GM20431 (cell line): ENCODE results near the gene OR4N2.
"Not testable (repeated sequence)": the region's sequence is repeated elsewhere in the genome, so short reads cannot be mapped to it uniquely, and the experiment has no call there.

Experiments
- in situ Hi-C: fragments of 300-500 bp; cut with MseI, MboI; formaldehyde crosslinking; loops from one replicate; pipeline ENCODE4 v1.15.0; 2020; ENCODE audit warnings: low sequenced_read_pairs; ENCODE audit not compliant: unreplicated experiment

OR4N2 gene, protein sequence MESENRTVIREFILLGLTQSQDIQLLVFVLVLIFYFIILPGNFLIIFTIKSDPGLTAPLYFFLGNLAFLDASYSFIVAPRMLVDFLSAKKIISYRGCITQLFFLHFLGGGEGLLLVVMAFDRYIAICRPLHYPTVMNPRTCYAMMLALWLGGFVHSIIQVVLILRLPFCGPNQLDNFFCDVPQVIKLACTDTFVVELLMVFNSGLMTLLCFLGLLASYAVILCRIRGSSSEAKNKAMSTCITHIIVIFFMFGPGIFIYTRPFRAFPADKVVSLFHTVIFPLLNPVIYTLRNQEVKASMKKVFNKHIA

DNA sequence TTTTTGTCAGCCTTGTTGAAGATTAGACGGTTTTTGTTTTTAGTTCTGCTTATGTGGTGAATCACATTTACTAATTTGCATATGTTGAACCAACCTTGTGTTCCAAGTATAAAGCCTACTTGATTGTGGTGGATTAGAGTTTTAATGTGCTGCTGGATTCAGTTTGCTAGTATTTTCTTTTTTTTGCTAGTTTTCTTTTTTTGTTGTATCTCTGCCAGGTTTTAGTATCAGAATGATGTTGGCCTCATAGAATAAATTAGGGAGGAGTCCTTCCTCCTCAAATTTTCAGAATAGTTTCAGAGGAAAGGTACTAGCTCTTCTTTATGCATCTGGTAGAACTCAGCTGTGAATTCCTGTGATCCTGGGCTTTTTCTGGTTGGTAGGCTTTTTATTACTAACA lies at the start of gene OR4N2:
OR4N2 (plus strand) TSS at position 301 of the 400 bp plus-strand sequence. CDS start 23,679 bp downstream, outside the sequence.
- in situ Hi-C loops, result not testable (repeated sequence)

DNA sequence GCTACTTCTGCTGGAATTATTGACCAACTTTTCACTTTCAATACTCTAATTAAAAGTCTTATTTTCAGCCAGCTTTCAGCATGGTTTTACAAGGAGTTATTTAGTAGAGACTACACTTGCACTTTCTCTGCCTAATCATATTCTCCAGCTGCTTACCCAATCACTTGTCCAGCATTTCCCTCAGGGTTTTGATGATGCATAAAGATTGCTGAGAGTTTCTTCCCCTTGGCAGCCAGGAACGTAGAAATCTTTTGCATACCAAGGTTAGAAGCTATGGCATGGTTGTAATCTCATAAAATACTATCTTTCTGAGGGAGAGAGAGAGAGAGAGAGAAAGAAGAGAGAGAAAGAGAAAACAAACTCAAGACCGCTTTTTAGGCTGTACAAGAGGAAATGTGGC lies 49.4 kb upstream of the OR4N2 start:
- in situ Hi-C loops, result no loop called here

DNA sequence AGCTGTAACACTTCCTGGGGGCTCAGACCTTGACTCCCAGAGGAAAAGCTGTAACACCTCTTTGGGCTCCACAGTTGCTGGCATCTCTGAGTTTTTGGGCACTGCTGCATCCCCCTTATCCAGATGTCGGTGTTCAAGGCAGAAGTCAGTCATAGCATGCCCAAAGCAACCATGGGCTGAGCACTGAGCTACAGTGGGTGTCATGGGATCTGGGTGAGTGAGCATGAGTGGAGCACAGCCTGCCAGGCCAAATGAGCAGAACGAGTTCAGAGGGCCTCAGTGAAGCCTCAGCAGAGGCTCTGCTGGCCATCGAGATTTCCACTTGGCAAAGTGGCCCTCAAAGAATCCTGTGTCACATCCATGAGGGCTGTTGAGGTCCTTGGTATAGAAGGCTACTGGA lies 32.1 kb upstream of the OR4N2 start:
- in situ Hi-C loops, result not testable (repeated sequence)

DNA sequence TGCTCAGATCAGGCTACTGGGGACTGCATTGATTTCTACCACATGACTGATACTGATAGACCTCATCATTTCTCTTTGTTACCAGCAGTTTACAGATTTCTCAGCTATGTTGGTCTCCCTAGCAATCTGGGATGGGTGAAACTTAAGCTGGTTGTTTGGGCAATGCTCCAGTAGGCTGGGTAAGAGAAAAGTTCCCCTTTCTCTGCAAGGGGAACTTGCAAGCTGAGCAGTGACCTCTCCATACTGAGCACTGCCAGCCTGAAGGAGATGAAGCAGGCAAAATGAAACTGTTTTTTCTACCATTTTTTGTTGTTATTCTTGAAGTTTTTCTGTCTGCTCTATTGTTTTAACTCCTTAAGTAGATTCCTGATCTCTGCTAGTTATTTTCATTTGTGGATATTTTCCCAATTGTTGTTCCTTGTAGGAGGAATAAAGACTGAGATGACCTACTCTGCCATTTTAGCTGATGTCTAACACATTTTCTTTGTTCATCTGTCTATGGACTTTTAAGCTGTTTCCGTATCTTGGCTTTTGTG lies 31.6 kb upstream of the OR4N2 start:
- in situ Hi-C loops, result no loop called here

DNA sequence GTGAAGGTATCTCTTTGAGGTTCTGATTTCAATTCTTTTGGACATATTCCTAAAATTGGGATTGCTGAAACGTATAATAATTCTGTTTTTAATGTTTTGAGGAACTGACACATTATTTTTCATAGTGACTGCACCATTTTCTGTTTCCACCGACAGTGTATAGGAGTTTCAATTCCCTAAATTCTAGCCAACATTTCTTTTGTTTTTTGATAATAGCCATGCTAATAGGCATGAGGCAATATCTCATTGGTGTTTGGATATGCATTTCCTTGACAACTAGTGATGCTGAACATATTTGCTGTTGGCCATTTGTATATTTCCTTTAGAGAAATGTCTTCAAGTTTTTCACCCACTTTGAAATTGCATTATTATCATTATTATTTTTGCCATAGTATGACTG lies 31.1 kb upstream of the OR4N2 start:
- in situ Hi-C loops, result not testable (repeated sequence)

DNA sequence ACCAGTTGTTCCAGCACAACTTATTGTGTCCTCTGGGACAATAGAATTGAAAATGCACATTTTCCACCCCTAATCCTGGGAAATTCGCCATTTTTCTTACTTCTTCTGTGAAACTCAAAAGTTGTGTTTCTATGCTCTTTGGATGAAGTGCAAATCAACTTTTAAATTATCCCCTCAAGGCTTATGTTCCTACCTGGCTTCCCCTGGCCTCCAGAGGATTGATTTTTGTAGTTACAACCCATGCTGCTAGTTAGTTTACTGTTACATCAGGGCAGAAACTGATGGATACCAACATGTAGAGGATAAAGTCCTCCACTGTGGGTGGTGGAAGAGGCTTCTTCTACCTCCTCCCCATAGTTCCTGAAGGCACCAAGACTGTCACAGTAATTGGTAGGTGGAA lies 30.4 kb upstream of the OR4N2 start, which contains the start of gene OR4M1:
OR4M1 (plus strand) TSS at position 301 of the 400 bp plus-strand sequence. CDS start 6,819 bp downstream, outside the sequence.
- in situ Hi-C loops, result not testable (repeated sequence)

DNA sequence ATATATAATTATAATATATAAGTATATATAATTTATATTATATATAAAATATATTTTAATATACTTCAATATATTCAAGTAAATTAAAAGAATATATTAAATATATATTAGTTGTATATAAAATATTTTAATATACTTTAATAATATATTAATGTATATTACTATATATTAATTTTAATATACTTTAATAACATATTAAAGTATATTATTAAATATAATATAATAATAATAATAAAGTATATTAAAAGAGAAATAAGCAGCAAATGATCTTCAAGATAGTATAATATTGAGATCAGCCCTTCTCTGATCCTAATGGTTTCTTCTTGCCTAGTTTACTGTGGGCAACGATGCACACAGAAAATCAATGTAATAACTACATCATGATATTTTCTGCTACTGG lies 28.0 kb upstream of the OR4N2 start:
- in situ Hi-C loops, result no loop called here

DNA sequence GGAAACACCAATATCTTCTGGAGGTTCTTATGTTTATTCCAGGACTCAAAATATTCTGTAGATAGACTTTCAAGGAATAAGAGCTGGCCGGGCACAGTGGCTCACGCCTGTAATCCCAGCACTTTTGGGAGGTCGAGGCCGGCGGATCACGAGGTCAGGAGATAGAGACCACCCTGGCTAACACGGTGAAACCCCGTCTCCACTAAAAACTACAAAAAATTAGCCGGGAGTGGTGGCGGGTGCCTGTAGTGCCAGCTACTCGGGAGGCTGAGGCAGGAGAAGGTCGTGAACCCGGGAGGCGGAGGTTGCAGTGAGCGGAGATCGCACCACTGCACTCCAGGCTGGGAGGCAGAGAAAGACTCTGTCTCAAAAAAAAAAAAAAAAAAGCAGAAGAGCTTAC lies 17.7 kb upstream of the OR4N2 start:
- in situ Hi-C loops, result not testable (repeated sequence)

DNA sequence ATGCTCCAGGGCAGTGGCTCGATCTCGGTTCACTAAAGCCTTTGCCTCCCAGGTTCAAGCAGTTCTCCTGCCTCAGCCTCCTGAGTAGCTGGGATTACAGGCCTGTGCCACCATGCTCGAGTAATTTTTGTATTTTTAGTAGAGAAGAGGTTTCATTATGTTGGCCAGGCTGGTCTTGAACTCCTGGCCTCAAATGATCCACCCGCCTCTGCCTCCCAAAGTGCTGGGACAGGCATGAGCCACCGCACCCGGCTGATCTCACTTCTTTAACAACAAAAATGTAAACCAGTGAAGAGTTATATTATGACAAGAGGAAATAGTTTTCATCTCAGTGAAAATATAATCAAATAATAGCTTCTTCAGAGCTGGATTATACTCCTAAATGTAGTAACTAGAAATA lies 16.3 kb upstream of the OR4N2 start:
- in situ Hi-C loops, result not testable (repeated sequence)

DNA sequence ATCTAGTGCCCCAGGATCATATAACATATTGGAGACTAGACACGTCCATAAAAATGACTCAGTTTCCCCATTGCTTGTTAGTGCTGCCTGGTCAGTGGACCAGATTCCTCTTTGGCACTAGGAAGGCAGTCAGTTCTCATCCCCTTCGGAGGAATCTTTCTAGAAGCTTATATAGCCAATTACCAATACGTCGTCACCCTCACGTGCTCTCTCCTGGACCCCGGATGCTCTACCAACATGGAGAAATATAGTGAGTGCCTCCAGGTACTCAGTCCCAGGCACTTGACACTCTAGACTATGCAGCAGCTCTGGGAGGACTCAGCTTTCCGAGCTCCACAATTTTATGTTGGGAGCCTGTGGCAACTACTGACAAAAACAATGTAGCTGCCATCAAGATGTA lies 15.4 kb upstream of the OR4N2 start:
- in situ Hi-C loops, result not testable (repeated sequence)

DNA sequence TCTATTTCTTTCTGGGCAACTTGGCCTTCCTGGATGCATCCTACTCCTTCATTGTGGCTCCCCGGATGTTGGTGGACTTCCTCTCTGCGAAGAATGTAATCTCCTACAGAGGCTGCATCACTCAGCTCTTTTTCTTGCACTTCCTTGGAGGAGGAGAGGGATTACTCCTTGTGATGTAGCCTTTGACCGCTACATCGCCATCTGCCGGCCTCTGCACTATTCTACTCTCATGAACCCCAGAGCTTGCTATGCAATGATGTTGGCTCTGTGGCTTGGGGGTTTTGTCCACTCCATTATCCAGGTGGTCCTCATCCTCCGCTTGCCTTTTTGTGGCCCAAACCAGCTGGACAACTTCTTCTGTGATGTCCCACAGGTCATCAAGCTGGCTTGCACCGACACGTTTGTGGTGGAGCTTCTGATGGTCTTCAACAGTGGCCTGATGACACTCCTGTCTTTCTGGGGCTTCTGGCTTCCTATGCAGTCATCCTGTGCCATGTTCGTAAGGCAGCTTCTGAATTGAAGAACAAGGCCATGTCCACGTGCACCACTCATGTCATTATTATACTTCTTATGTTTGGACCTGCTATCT lies 7.0 kb upstream of the OR4N2 start:
- in situ Hi-C loops, result not testable (repeated sequence)

DNA sequence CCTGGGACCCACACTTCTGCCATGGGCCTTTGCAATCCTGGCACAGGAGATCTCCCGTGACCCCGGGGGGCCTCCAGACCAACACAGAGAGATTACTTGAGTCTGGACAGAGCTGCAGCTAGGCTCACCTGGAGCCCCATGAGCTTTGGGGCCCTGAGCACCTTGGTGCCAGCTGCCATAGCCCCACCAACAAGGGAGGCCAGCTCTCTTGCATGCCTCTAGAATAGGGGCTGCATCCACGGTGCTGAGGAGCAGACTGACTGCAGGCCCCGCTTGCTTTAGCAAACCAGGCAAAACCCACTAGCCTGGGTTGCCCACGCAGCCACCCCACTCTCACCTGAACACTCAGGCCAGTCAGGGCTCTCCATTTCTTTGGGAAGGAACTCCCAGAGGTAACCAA lies 3.7 kb upstream of the OR4N2 start:
- in situ Hi-C loops, result no loop called here

DNA sequence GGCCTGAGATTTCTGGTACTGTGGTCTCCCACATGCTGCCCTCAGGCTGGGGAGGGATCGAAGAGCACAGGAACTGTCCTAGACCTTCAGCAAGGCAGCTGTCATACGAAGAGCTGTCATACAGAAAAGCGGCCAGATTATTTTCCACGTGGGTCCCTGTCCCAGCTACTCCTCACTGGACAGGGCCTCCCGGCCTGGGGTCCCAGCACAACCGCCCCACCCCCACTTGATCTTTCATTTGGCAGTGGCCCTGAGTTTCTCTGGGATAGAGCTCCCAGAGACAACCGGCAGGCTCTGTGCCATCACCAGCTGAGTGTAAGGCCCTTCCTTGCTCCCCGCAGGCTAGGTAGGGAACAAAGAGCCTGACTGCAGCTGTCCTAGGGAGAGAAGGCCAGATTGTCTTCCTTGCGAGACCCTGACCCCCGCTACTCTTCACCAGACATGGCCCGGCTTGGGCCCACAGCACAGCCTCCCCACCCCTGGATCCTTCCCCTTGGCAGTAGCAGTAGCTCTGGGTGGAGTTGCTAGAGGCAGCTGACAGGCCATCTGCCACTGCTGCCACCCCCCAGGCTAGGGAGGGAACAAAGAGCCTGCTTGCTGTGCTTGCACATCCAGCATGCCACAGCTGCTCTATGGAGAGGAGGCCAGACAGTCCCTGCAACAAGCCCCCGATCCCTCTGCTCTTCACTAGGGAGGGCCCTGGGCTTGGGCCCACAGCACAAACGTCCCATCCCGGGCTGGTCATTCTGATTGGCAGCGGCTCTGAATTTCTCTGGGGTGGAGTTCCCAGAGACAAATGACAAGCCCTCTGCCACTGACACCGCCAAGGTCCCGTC lies 3.1 kb upstream of the OR4N2 start:
- in situ Hi-C loops, result no loop called here

DNA sequence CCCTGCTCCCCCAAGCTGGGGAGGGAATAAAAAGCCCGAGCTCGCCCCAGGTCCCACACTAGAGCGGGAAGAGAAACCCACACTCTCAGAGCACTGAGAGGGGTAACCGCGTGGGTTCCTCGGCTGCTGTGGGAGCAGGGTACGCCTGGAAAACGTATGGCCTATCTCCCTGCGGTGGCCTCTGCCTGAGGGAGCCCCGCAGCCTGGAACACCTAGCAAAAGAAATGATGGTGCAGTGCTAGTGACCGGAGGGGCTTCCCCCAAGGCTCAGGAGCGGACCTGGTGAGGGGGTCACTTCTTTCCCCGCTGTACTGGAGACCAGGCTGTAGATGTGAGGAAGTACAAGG lies 2.5 kb upstream of the OR4N2 start:
- in situ Hi-C loops, result no loop called here

DNA sequence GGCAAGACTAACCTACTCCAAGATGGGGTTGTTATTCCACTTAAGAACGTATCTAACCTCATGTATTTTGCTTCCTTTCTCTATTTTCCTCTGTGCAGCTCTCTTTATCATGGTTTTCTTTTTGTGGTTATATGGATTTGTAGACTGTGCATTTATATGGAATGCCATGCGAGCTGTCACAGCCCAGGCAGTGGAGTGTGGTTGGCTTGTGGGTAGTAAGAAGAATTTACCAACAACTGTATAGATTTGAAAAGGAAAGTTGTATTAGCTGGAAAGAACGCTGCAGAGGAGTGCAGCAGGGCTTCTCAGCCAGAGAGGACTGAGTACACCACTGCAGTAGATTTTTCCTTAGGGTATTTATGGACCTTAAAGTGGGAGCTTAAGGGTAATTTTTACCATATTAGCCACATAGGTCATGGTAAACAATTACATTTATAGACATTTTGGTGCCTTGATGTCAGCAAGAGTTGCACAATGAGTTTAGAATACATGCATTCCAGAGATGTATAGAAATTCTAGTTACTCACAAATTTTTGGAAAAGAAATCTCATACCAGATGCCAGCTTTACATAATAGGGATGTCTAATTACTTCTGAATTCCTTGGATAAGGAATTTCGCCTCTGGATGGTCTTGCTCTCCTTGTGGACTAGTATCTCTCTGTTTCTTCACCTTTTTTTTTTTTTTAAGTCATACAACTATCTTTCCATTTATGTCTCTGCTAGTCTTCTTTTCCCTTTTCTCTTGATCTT lies 9.8 kb downstream of the OR4N2 start:
- in situ Hi-C loops, result not testable (repeated sequence)

DNA sequence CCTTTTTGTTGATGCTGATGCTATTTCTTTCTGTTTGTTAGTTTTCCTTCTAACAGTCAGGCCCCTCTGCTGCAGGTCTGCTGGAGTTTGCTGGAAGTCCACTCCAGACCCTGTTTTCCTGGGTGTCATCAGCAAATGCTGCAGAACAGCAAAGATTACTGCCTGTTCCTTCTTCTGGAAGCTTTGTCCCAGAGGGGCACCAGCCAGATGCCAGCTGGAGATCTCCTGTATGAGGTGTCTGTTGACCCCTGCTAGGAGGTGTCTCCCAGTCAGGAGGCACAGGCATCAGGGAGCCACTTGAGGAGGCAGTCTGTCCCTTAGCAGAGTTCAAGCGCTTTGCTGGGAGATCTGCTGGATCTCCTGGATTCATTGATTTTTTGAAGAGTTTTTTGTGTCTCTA lies 16.3 kb downstream of the OR4N2 start:
- in situ Hi-C loops, result not testable (repeated sequence)

DNA sequence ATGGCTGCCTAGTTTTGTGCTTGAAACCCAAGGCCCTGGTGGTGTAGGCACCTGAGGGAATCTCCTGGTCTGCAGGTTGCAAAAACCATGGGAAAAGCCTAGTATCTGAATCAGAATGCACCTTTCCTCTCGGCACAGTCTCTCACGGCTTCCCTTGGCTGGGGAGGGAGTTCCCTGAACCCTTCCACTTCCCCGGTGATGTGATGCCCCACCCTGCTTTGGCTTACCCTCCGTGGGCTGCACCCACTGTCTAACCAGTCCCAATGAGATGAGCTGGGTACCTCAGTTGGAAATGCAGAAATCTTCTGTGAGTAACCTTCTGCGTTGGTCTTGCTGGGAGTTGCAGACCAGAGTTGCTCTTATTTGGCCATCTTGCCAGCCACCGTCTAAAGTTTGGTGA lies 17.4 kb downstream of the OR4N2 start:
- in situ Hi-C loops, result not testable (repeated sequence)

DNA sequence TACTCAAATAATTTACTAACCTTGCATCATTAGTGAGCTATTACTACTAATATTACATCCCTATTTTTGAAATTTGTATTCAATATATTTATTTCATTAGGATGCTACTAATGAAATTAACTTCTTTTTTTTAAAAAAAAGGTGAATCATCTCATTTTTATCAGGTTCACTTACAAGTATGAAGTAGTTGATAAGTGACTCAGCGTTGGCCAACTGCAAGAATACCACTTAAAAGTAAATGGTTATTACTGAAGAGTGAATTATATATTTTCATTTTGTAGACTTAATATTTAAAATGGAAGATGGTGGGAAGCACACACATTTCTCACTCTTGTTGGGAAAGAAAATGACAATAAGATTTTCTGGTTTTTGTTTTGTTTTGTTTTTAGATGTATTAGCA lies 19.6 kb downstream of the OR4N2 start:
- in situ Hi-C loops, result no loop called here

DNA sequence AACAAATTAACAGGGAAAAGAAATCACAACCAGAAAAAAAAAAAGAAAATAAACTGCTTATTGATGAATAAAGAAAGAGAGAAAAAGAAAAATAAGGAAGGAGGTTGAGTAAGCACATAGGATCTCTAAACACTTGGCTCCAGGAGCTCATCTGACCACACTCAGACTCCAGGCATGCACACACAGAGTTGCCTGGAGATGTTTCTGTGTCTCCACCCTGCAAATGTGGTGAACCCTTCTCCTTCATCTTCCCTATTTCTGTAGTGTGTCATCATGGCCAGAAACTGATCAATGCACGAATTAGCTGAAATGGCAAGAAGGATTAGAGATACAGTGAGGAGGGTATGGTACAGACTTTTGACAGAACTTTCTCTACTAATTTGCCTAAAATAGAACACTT lies 20.2 kb downstream of the OR4N2 start:
- in situ Hi-C loops, result no loop called here

DNA sequence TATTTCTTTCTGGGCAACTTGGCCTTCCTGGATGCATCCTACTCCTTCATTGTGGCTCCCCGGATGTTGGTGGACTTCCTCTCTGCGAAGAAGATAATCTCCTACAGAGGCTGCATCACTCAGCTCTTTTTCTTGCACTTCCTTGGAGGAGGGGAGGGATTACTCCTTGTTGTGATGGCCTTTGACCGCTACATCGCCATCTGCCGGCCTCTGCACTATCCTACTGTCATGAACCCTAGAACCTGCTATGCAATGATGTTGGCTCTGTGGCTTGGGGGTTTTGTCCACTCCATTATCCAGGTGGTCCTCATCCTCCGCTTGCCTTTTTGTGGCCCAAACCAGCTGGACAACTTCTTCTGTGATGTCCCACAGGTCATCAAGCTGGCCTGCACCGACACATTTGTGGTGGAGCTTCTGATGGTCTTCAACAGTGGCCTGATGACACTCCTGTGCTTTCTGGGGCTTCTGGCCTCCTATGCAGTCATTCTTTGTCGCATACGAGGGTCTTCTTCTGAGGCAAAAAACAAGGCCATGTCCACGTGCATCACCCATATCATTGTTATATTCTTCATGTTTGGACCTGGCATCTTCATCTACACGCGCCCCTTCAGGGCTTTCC lies 24.2 kb downstream of the OR4N2 start:
- in situ Hi-C loops, result not testable (repeated sequence)
